Thyroid gland (tissue), 4 donors: Measurements from ENCODE around the gene CTNNA3. TPM values are rescaled to one million over a fixed set of nuclear protein-coding genes. Genes with fewer than 3 reads are reported as not detected.

Experiments
- DNase-seq, 2 donors: peaks; one replicate each; pipeline ENCODE4 v3.0.0-alpha.2; 2019
- H3K27ac ChIP-seq, 3 donors: fragments of 200-600 bp; sonication (generic); 1 replicate in 2 of 3; 2 replicates in 1 of 3; pipeline ENCODE4 v1.5.1; 2016 to 2019; ENCODE audit warnings: mild to moderate bottlenecking in 1 of 3, moderate library complexity in 1 of 3
- H3K27me3 ChIP-seq: fragments of 200-600 bp; sonication (generic); one replicate; pipeline ENCODE4 v1.5.1; 2019
- H3K36me3 ChIP-seq, 2 donors: fragments of 200-600 bp; sonication (generic); one replicate each; pipeline ENCODE4 v1.5.1; 2016 to 2019
- H3K4me1 ChIP-seq, 2 donors: fragments of 200-600 bp; sonication (generic); one replicate each; pipeline ENCODE4 v1.5.1; 2017 to 2019
- H3K4me3 ChIP-seq, 3 donors: fragments of 200-600 bp; sonication (generic); replicated peaks in 1 of 3; 1 replicate in 2 of 3; 2 replicates in 1 of 3; pipeline ENCODE4 v1.5.1; 2016; ENCODE audit warnings: mild to moderate bottlenecking in 1 of 3
- H3K9me3 ChIP-seq: fragments of 200-600 bp; sonication (generic); one replicate; pipeline ENCODE4 v1.5.1; 2017
- POLR2A ChIP-seq, 2 donors: fragments of 450-650 bp; IDR thresholded peaks; one replicate each; pipeline ENCODE4 v1.6.1; 2017; ENCODE audit warnings: antibody characterized with exemption in 2 of 2, mild to moderate bottlenecking in 2 of 2, moderate library complexity in 1 of 2
- WGBS, 2 donors: methylation state at CpG; one replicate each; pipeline ENCODE4 v1.1.5; 2017; 5-methylcytosine and 5-hydroxymethylcytosine counted together
- intact Hi-C: fragments of 100-400 bp; cut with DNase I; formaldehyde crosslinking; loops from one replicate; pipeline ENCODE4 v1.15.1; 2023
- total RNA-seq, 4 donors: library from RNA; depleted of rRNA; stranded (reverse); fragments of >200 nt; gene quantifications; one replicate each; pipeline ENCODE4 v1.2.3, GENCODE V29; 2016
- TF ChIP-seq, protein P1 (sequence below), 6 experiments: fragments of 200-600 bp in 3 of 6; fragments of 450-650 bp in 3 of 6; sonication (generic) in 3 of 6; IDR thresholded peaks; one replicate each; pipeline ENCODE4 v1.5.1; 2016 to 2019; ENCODE audit warnings: antibody characterized with exemption in 6 of 6, mild to moderate bottlenecking in 2 of 6, inconsistent platforms in 1 of 6, moderate library complexity in 1 of 6

The CTNNA3 gene
- total RNA-seq, 4 donors from 2014 or later = 0.11 to 0.79 (median 0.13) TPM; not detected in 1

DNA sequence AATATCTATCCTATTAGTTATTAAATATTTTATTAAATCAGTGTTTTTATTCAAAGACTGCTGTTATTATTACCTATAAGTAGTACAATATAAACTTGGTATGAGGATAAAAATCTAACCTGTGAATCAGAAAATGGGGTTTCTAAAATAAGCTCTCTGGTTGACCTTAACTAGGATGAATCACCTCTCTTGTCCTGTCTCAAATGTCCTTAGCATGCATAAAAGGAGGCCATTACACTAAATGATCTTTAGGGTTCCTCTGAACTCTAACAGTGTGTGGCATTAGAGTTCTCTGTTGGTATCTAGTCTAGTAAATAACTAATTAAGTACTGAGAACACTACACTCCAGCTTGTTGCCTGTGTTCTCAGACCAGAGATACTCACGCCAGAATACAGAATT is 913.2 kb downstream of the CTNNA3 start:
- 88 to 95% methylated on average over 1 of the region's 1 CpG for WGBS, 2 donors
- H3K9me3 ChIP-seq = no peaks in the 10 kb centered on the region
- intact Hi-C loops = no loop called here

DNA sequence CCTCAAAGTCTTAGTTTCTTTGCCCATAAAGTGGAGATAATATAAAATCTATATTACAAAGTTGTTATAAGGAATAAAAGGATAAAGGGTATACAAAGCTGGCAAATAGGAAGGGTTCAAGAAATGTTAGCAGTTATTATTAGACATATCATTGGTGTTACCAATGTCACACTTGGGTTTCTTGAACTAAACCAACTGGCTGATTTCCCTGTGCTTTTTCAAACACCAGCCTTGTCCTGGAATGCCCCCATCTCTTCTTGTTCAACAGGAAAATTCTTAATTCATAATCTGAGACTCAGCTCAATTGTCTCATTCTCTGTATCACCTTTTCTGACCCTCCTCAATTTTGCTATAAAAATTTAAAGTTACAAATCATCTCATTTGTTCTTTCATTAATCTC is 913.9 kb downstream of the CTNNA3 start:
- no peaks in the 10 kb centered on the region for H3K9me3 ChIP-seq
- intact Hi-C loops = no loop called here
- H3K27me3 ChIP-seq = no peaks in the 10 kb centered on the region
- H3K4me1 ChIP-seq = no peaks in the 10 kb centered on the region
- no peak overlapping the region for H3K27ac ChIP-seq
- no peak for TF ChIP-seq POLR2A (IDR thresholded peaks at IDR 0.05)
- TF ChIP-seq, protein P1, sequence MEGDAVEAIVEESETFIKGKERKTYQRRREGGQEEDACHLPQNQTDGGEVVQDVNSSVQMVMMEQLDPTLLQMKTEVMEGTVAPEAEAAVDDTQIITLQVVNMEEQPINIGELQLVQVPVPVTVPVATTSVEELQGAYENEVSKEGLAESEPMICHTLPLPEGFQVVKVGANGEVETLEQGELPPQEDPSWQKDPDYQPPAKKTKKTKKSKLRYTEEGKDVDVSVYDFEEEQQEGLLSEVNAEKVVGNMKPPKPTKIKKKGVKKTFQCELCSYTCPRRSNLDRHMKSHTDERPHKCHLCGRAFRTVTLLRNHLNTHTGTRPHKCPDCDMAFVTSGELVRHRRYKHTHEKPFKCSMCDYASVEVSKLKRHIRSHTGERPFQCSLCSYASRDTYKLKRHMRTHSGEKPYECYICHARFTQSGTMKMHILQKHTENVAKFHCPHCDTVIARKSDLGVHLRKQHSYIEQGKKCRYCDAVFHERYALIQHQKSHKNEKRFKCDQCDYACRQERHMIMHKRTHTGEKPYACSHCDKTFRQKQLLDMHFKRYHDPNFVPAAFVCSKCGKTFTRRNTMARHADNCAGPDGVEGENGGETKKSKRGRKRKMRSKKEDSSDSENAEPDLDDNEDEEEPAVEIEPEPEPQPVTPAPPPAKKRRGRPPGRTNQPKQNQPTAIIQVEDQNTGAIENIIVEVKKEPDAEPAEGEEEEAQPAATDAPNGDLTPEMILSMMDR (IDR thresholded peaks at IDR 0.05) = no peak
- no peak for DNase-seq
- H3K4me3 ChIP-seq = no peak overlapping the region
- no peaks in the 10 kb centered on the region for H3K36me3 ChIP-seq

More for the DNA sequence above, 913.2 kb downstream of the CTNNA3 start:
- Histone ChIP-seq H3K4me1 (no peaks in the 10 kb centered on the region), H3K4me3 (no peak overlapping the region), H3K36me3 (no peaks in the 10 kb centered on the region), H3K27me3 (no peaks in the 10 kb centered on the region), H3K27ac (no peak overlapping the region)
- TF ChIP-seq, protein P1 (IDR thresholded peaks at IDR 0.05) = no peak
- no peak for TF ChIP-seq POLR2A (IDR thresholded peaks at IDR 0.05)
- DNase-seq = no peak

DNA sequence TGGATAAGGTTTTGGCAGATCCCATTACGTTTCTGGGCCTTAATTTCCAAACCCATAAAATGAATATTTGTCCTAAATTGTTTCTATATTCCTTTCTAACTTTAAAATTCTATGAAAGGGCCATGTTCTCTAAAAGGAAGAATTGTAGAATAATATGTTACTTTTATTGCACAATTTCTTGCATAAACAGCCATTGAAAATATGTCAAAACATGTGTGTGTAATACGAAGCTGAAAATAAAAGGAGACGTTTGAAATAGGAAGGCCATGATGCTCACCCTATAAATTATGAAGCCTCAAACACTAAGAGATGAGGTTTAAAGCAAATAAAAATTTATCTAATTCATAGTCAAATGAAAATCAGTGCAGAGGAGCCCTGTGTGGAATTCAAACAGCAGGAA is 915.2 kb downstream of the CTNNA3 start:
- Histone ChIP-seq H3K9me3 (no peaks in the 10 kb centered on the region), H3K4me3 (no peak overlapping the region), H3K27me3 (no peaks in the 10 kb centered on the region), H3K27ac (no peak overlapping the region), H3K36me3 (no peaks in the 10 kb centered on the region), H3K4me1 (no peaks in the 10 kb centered on the region)
- intact Hi-C loops = no loop called here
- 90 to 91% methylated on average over 3 of the region's 3 CpGs for WGBS, 2 donors
- no peak for TF ChIP-seq POLR2A (IDR thresholded peaks at IDR 0.05)
- TF ChIP-seq, protein P1 (IDR thresholded peaks at IDR 0.05) = no peak
- no peak for DNase-seq

DNA sequence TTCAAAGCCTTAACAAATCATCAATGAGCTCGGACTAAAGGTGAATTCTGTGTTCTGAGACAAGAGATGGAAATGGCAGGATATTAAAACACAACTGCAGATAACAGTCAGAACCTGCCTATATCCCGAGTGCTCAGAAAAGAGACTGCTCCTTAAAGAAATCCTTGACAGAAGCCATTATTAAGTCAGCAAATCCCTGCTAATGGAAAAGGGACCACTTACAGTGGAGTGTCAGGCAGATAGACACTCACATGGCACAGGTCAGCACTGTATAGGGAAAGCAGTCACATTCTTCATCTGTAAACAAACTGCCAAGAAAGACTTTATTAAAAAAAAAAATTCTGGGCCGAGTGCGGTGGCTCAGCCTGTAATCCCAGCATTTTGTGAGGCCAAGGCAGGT is 917.6 kb downstream of the CTNNA3 start:
- Histone ChIP-seq H3K9me3 (no peaks in the 10 kb centered on the region), H3K4me3 (no peak overlapping the region), H3K4me1 (no peaks in the 10 kb centered on the region), H3K27me3 (no peaks in the 10 kb centered on the region), H3K36me3 (no peaks in the 10 kb centered on the region), H3K27ac (no peak overlapping the region)
- DNase-seq = no peak
- TF ChIP-seq, protein P1 (IDR thresholded peaks at IDR 0.05) = no peak
- TF ChIP-seq POLR2A (IDR thresholded peaks at IDR 0.05) = no peak
- WGBS, 2 donors = 75 to 76% methylated on average over 4 of the region's 4 CpGs
- intact Hi-C loops = no loop called here

DNA sequence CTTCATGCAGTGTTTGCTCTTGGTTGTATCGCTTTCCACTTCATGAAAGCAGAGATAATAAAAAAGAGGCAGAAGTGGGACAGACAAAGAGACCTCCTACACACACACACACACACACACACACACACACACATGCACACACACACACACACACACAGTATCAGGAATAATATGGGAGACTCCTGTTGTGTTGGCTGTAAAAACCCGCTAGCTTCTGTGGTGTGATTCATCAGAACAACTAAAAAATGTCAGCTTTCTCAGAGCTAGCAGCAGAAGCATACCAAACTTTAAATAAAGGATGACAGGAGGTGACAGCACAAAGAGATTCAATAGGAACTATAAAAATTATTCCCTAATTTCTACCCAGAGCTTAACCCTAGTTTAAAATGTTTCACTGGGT is 918.3 kb downstream of the CTNNA3 start:
- Histone ChIP-seq H3K27ac (no peak overlapping the region), H3K9me3 (no peaks in the 10 kb centered on the region), H3K27me3 (no peaks in the 10 kb centered on the region), H3K4me3 (no peak overlapping the region), H3K4me1 (no peaks in the 10 kb centered on the region), H3K36me3 (no peaks in the 10 kb centered on the region)
- intact Hi-C loops = no loop called here
- TF ChIP-seq, protein P1 (IDR thresholded peaks at IDR 0.05) = no peak
- TF ChIP-seq POLR2A (IDR thresholded peaks at IDR 0.05) = no peak
- DNase-seq = no peak
- WGBS, 2 donors = 92 to 97% methylated on average over 2 of the region's 2 CpGs
